Tibial nerve (tissue), 4 donors: ENCODE data around the gene LHFPL2. TPM values are rescaled to one million over a fixed set of nuclear protein-coding genes. Genes with fewer than 3 reads are reported as not detected.

ENCODE experiments used
- DNase-seq, 2 donors: peaks; one replicate each; pipeline ENCODE4 v3.0.0-alpha.2; 2019; ENCODE audit warnings: low spot score in 2 of 2
- H3K27ac ChIP-seq, 4 donors: fragments of 200-600 bp; sonication (generic) in 3 of 4; one replicate each; pipeline ENCODE4 v1.5.1; 2017 to 2019; ENCODE audit warnings: mild to moderate bottlenecking in 1 of 4
- H3K27me3 ChIP-seq, 2 donors: fragments of 200-600 bp; sonication (generic) in 1 of 2; one replicate each; pipeline versions ENCODE4 v1.5.1 to v1.6.0; 2017 to 2019
- H3K36me3 ChIP-seq, 3 donors: fragments of 200-600 bp; sonication (generic); one replicate each; pipeline ENCODE4 v1.5.1; 2018 to 2019
- H3K4me1 ChIP-seq, 4 donors: fragments of 200-600 bp; sonication (generic) in 3 of 4; one replicate each; pipeline ENCODE4 v1.5.1; 2017 to 2019
- H3K4me3 ChIP-seq, 4 donors: fragments of 200-600 bp; sonication (generic) in 3 of 4; one replicate each; pipeline ENCODE4 v1.5.1; 2017 to 2019; ENCODE audit warnings: mild to moderate bottlenecking in 1 of 4, moderate library complexity in 1 of 4
- H3K9me3 ChIP-seq, 4 donors: fragments of 200-600 bp; sonication (generic) in 3 of 4; one replicate each; pipeline ENCODE4 v1.5.1; 2017 to 2019
- EP300 ChIP-seq, 2 donors: sonication (generic); formaldehyde crosslinking; IDR thresholded peaks; one replicate each; pipeline ENCODE4 v1.6.1; 2017; ENCODE audit warnings: antibody characterized with exemption in 2 of 2, mild to moderate bottlenecking in 1 of 2
- POLR2A ChIP-seq, 2 donors: fragments of 450-650 bp; IDR thresholded peaks; one replicate each; pipeline ENCODE4 v1.6.1; 2017; ENCODE audit warnings: antibody characterized with exemption in 2 of 2, mild to moderate bottlenecking in 2 of 2, moderate library complexity in 2 of 2
- WGBS, 2 donors: methylation state at CpG; one replicate each; pipeline ENCODE4 v1.1.5; 2018; 5-methylcytosine and 5-hydroxymethylcytosine counted together
- total RNA-seq, 4 donors: library from RNA; depleted of rRNA; stranded (reverse); fragments of >200 nt; gene quantifications; one replicate each; pipeline ENCODE4 v1.1.0, GENCODE V29; 2016
- TF ChIP-seq, protein P1 (sequence below), 5 experiments: fragments of 200-600 bp in 3 of 5; fragments of 450-650 bp in 2 of 5; sonication (generic) in 3 of 5; IDR thresholded peaks; one replicate each; pipeline ENCODE4 v1.5.1; 2016 to 2019; ENCODE audit warnings: antibody characterized with exemption in 5 of 5, mild to moderate bottlenecking in 3 of 5, moderate library complexity in 2 of 5

LHFPL2 gene
- total RNA-seq, 4 donors from 2014 or later: 19.7 to 48.9 (median 27.4) TPM

DNA sequence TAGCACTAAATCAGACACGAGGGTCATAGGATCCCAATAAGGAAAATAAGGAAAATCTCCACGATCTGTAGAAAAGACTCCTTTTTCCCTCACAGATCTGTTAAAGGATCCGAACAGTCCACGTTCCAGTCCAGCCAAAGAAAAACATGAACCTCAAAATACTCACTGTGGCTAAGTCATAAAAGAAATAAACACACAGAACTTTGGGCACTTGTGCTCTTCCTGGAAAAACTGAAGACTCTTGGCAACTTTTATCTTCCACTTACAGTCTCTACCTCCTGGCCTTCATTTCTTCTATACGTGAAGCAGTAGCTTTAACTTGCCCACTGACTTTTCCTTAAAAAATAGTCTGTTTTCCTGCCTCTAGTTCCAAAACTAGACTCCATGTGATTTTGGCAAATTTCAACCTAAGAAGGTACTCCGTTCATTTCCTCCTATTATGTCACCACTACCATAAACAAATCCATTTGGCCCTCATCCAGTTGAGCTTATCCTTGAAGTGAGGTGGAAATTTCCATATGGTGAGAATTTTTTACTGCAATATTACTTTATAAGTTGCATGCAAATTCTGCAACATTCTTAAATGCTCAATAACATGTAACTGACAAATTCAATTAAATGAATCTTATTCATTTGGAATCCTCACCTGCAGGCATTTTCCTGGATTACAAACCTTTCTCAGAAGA is 5.3 kb upstream of the LHFPL2 start:
- Histone ChIP-seq H3K36me3 (no peaks in the 10 kb centered on the region), H3K4me3 (no peak overlapping the region), H3K4me1 (peaks cover 0 to 17% (median 0%) of the 10 kb centered on the region in 4 donors), H3K9me3 (no peaks in the 10 kb centered on the region), H3K27me3 (no peaks in the 10 kb centered on the region), H3K27ac (no peak overlapping the region)
- TF ChIP-seq, protein P1, sequence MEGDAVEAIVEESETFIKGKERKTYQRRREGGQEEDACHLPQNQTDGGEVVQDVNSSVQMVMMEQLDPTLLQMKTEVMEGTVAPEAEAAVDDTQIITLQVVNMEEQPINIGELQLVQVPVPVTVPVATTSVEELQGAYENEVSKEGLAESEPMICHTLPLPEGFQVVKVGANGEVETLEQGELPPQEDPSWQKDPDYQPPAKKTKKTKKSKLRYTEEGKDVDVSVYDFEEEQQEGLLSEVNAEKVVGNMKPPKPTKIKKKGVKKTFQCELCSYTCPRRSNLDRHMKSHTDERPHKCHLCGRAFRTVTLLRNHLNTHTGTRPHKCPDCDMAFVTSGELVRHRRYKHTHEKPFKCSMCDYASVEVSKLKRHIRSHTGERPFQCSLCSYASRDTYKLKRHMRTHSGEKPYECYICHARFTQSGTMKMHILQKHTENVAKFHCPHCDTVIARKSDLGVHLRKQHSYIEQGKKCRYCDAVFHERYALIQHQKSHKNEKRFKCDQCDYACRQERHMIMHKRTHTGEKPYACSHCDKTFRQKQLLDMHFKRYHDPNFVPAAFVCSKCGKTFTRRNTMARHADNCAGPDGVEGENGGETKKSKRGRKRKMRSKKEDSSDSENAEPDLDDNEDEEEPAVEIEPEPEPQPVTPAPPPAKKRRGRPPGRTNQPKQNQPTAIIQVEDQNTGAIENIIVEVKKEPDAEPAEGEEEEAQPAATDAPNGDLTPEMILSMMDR (IDR thresholded peaks at IDR 0.05): no peak
- TF ChIP-seq EP300 (IDR thresholded peaks at IDR 0.05) (no peak), POLR2A (IDR thresholded peaks at IDR 0.05) (no peak)
- 53 to 67% methylated on average over 6 of the region's 6 CpGs for WGBS, 2 donors
- DNase-seq: no peak

DNA sequence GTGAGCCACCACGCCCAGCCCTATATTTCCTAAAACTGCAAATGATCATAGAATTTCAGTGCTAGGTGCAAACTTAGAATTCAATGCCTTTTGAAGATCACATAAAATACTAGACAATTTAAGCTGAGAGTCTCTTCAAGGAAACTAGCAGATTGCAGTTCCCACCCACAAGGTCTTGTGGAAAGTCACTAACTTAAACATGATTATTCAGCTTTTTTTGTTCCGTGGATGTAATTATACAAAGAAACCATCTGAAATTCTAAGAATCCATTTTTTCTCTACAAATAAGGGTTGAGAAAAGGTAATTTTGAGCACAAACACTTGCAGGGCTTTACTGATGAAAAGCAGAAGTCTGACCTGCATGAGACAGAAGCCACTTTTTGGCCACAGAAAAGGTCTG is 4.5 kb upstream of the LHFPL2 start:
- Histone ChIP-seq H3K4me3 (no peak overlapping the region), H3K27ac (no peak overlapping the region), H3K27me3 (no peaks in the 10 kb centered on the region), H3K36me3 (no peaks in the 10 kb centered on the region), H3K9me3 (no peaks in the 10 kb centered on the region), H3K4me1 (peaks cover 0 to 14% (median 0%) of the 10 kb centered on the region in 4 donors)
- TF ChIP-seq, protein P1 (IDR thresholded peaks at IDR 0.05): no peak
- TF ChIP-seq POLR2A (IDR thresholded peaks at IDR 0.05) (no peak), EP300 (IDR thresholded peaks at IDR 0.05) (no peak)
- no peak for DNase-seq
- WGBS, 2 donors: 81 to 82% methylated on average over 2 of the region's 2 CpGs

DNA sequence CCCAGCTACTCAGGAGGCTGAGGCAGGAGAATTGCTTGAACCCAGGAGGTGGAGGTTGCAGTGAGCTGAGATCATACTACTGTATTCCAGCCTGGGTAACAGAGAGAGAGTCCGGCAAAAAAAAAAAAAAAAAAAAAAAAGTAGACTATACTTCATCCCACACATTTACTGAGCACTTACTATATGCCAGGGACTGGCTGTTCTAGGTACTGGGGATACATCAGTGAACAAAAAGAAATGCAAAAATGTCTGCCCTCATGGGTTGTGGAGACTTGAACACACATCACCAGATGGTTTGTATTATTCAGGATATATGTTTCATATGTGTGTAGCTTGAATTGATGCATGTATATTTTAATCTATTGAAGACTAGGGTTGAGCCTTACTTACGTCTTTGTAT is 2.9 kb upstream of the LHFPL2 start:
- no peak for DNase-seq
- TF ChIP-seq POLR2A (IDR thresholded peaks at IDR 0.05) (no peak), EP300 (IDR thresholded peaks at IDR 0.05) (no peak)
- TF ChIP-seq, protein P1 (IDR thresholded peaks at IDR 0.05): no peak
- no peaks in the 10 kb centered on the region for H3K27me3 ChIP-seq
- H3K4me1 ChIP-seq: peaks cover 0 to 27% (median 8%) of the 10 kb centered on the region in 4 donors
- 94 to 96% methylated on average over 2 of the region's 2 CpGs for WGBS, 2 donors
- H3K36me3 ChIP-seq: no peaks in the 10 kb centered on the region
- no peak overlapping the region for H3K4me3 ChIP-seq
- no peak overlapping the region for H3K27ac ChIP-seq
- no peaks in the 10 kb centered on the region for H3K9me3 ChIP-seq

GRCh38 chr5:78650531-78650930 is 2.0 kb upstream of the LHFPL2 start:
- Histone ChIP-seq H3K9me3 (no peaks in the 10 kb centered on the region), H3K36me3 (no peaks in the 10 kb centered on the region), H3K4me3 (no peak overlapping the region), H3K27me3 (no peaks in the 10 kb centered on the region), H3K27ac (no peak overlapping the region), H3K4me1 (peaks cover 0 to 37% (median 13%) of the 10 kb centered on the region in 4 donors)
- 83% methylated on average over 1 of the region's 1 CpG for WGBS, 2 donors
- no peak for DNase-seq
- no peak for TF ChIP-seq EP300 (IDR thresholded peaks at IDR 0.05)
- TF ChIP-seq, protein P1 (IDR thresholded peaks at IDR 0.05): no peak
- TF ChIP-seq POLR2A (IDR thresholded peaks at IDR 0.05): no peak

DNA sequence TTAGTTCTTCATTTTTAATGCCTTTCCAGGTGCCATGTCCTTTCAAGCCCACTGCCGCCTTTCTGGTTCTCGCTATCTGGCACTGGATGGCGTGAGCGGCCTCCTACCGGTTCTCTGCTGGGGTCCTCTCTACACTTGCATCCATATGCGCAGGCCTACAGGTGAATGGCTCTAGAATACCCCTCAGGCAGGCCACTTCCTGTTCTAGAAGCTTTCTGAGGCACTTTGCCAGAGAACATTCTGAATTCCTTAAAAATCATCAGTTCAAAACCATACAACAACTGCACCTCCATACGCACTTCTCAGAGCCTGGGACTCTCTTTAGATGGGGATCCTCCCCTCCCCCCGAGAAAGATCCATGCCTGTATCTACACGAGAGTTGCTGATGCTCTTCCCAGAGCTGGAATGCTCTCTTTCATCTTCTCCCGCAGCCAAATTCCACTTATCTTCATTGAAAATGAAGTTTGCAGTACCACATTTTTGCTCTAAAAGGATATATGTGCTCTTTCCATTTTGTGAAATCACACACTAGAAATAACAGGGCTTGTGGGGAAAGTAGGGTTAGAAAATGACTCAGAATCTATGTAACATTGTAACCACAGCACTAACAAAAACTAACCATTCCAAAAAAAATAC is 1.4 kb upstream of the LHFPL2 start:
- Histone ChIP-seq H3K27ac (peak overlapping the region in 2 of 4 donors; percentile 97), H3K36me3 (no peaks in the 10 kb centered on the region), H3K9me3 (no peaks in the 10 kb centered on the region), H3K4me3 (no peak overlapping the region), H3K4me1 (peaks cover 0 to 40% (median 13%) of the 10 kb centered on the region in 4 donors), H3K27me3 (no peaks in the 10 kb centered on the region)
- DNase-seq: no peak
- TF ChIP-seq, protein P1 (IDR thresholded peaks at IDR 0.05): no peak
- TF ChIP-seq EP300 (IDR thresholded peaks at IDR 0.05) (no peak), POLR2A (IDR thresholded peaks at IDR 0.05) (no peak)
- WGBS, 2 donors: 86 to 87% methylated on average over 10 of the region's 10 CpGs
